DMS153 treated with DMSO at 0.1 percent for 48 hours (cell line): Measurements from ENCODE around the gene MCM10.

Source experiments
- DNase-seq: peaks from one replicate; lab custom pipeline; 2025; ENCODE audit not compliant: unreplicated experiment; lab: John Stamatoyannopoulos, UW

Gene MCM10

GRCh38 chr10:13163859-13164258, 2.5 kb downstream of the MCM10 start:
- no peak for DNase-seq

DNA sequence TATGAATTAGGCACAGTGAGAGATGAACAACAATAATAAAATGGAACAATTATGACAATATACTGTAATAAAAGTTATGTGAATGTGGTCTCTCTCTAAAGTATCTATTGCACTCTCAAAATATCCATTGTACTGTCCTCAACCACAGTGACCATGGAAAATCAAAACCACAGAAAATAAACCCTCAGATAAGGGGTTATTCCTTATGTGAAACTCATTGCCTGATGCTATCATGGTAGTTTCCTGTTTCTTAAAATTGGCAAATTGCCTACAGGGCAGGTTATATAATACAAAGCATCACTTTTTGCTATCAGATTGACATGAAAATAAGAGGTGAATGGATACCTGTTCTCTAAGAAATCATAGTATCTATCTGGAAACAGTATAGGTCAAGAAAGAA, 3.8 kb downstream of the MCM10 start:
- no peak for DNase-seq

GRCh38 chr10:13167568-13167967, 6.2 kb downstream of the MCM10 start:
- no peak for DNase-seq

DNA sequence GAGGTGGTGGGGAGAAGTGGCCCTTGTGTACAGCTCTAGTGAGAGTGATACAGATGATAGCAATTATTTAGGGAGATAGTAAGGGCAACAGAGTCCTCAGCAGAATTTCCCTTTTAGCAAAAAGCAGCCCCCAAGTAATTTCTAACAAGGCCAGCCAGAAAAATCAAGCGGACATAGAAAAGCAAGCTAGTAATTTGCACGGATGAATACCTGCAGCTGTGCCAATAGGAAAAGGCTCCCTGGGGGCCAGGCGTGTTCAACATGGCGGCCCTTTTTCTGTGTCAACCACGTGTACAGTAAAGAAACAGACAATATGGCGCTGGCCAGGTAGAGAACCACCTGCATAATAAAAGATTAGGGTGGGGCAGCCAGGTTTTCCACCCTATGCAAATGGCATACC, 7.4 kb downstream of the MCM10 start:
- DNase-seq: no peak

GRCh38 chr10:13173616-13174015, 12.3 kb downstream of the MCM10 start:
- DNase-seq: no peak

DNA sequence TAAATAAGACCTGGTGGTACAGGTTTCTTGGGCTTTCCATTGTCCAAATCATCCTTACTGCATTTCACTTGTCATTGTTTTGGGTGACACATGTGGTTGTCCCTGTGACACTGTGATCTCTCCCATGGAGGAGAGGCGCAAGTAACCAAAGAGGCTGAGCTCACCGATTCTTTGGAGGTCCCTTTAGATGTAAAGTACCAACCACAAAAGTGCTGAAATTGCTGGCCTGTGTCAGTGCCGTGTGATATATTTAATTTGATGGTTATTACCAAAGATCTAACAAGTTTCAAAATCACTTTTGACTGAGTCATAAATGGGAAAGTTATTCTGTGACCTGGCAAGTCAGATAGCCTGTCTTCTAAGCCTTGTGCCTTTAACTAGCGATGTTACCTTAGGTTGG, 19.4 kb downstream of the MCM10 start:
- no peak for DNase-seq

- no peak for DNase-seq
These were observed 21.1 kb downstream of the MCM10 start for GRCh38 chr10:13182424-13182823.

DNA sequence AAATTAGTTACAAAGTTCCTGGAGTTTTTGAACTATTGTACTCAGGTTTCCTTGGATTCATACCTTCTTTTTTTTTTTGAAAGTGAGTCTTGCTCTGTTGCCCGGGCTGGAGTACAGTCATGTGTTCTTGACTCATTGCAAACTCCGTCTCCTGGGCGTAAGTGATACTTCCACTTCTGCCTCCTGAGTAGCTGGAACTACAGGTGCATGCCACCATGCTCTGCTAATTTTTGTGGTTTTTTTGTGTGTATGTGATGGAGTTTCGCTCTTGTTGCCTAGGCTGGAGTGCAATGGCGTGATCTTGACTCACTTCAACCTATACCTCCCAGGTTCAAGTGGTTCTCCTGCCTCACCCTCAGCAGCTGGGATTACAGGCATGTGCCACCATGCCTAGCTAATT, 22.3 kb downstream of the MCM10 start:
- no peak for DNase-seq

DNA sequence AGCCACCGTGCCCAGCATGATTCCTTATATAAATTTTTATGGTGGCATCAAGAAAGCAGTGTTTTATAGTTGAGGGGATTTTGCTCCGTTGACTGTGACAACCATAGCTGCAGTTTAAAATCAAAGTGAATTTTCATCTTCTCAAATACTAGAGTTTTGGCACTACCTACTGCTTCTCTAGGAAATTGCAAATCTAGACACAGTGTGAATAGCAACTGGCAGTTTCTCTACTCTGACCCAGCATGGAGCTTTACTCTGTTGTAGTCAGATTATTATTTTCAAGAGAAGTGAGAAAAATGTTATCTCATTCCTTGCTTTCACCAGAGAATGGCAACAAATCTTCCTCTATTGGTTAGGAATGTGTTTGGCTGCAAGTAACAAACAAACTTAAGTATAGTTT, 22.9 kb downstream of the MCM10 start:
- DNase-seq: no peak

GRCh38 chr10:13184730-13185514, 23.6 kb downstream of the MCM10 start:
- no peak for DNase-seq

DNA sequence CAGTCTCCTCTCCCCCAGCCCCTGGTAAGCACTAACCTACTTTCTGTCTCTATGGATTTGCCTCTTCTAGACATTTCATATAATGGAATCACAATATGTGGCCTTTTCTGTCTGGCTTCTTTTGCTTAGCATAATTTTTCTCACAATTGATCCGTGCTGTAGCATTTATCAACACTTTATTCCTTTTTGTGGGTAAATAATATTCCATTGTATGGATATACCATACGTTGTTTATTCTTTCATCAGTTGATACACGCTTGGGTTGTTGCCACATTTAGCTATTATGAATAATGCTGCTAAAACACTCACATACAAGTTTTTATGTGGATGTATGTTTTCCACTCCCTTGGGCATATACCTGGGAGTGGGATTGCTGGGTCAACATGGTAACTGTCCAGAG, 25.8 kb downstream of the MCM10 start:
- no peak for DNase-seq

DNA sequence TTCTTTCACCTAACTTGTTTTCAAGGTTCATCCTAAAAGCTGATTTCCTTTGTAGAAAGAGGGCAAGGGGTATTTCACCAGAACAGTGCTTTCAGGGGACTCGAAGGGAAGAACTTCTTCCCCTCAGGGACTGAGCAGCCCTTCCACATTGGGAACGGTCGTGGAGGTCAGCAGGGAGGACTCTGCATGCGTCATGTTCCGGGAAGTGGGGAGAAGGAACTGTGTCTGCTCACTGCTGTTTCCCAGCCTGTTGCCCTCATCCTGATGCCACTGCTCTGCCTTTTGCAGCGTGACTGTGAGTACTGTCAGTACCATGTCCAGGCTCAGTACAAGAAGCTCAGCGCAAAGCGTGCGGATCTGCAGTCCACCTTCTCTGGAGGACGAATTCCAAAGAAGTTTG, 27.2 kb downstream of the MCM10 start:
- DNase-seq: no peak

DNA sequence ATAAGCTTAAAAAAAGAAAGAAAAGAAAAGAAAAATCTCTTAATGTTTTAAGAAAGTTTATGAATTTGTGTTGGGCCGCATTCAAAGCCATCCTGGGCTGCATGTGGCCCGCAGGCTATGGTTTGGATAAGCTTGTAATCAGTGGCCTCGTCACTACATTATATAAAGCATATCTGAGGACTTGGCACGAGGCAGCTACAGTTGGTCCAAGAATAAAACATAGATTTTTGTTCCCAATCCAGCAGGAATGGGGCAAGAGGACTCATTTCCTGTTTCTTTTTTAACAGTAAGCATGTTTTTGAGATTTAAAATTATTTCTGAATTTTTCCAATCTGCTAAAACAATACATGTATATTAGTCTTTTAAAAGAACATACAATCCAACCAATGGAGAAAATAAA, 28.6 kb downstream of the MCM10 start:
- DNase-seq: no peak

DNA sequence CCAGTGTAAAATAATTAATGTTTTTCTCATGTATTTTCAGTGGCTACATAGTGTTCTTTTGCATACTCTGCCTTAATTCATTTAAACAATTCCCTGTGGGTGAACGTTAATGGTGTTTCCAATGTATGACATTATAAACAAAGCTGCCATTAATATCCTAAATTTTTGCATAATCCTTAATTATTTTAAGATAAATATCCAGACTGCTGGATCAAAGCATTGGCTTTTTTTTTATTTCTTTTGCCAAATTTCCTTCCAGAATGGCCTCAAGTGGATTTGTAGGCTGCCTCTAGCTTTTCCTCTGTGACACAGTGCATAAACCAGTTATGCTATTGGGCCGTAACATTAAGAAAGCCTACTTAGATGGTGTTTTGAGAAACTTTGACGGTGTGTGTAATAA, 29.5 kb downstream of the MCM10 start:
- DNase-seq: no peak

GRCh38 chr10:13191362-13191761, 30.0 kb downstream of the MCM10 start:
- no peak for DNase-seq

DNA sequence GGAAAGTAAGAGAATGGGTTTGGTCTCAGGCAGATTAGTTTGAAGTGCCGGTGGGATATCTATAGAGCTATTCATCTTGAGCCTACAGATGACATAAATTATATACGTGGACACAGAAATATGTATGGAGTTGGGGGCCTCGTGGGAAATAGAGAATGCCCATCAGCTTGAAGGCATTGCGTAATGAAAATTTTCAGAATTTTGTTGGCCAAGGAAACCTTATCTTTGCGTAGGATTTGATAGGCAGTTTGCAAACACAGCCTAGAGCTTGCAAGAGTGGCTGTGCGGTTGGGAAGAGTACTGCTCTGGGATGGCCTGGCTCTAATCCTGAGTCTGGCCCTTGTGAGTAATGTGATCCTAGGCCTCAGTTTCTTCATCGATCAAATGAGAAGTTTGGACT, 32.3 kb downstream of the MCM10 start:
- DNase-seq: no peak

DNA sequence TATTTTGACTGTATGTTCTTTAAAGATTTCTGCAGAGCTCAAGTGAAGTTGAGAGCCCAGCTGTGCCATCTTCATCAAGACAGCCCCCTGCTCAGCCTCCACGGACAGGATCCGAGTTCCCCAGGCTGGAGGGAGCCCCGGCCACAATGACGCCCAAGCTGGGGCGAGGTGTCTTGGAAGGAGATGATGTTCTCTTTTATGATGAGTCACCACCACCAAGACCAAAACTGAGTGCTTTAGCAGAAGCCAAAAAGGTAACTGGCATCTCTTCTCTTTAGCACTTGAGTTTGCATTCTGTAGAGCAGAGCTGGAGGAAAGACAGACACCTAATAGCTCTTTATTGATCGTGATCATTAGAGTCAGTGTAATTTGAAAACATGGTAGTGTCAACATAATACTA, 33.7 kb downstream of the MCM10 start:
- no peak for DNase-seq

DNA sequence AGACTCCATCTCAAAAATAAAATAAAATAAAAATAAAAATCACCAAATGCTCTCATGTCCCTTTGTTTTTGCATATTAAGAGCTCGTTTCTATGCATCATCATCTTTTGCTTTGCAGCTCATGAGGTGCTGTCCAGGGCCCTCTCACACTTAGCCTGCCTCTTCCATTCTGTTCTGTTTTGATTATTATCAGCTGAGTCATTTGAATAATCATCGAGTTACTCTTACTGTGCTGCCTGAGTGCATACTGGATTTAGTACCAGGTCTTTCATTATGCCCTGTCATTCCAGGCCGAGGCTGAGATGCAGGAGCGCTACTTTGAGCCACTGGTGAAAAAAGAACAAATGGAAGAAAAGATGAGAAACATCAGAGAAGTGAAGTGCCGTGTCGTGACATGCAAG, 39.8 kb downstream of the MCM10 start:
- DNase-seq: no peak

- DNase-seq: no peak
These were observed 44.7 kb downstream of the MCM10 start for GRCh38 chr10:13206091-13206490.

DNA sequence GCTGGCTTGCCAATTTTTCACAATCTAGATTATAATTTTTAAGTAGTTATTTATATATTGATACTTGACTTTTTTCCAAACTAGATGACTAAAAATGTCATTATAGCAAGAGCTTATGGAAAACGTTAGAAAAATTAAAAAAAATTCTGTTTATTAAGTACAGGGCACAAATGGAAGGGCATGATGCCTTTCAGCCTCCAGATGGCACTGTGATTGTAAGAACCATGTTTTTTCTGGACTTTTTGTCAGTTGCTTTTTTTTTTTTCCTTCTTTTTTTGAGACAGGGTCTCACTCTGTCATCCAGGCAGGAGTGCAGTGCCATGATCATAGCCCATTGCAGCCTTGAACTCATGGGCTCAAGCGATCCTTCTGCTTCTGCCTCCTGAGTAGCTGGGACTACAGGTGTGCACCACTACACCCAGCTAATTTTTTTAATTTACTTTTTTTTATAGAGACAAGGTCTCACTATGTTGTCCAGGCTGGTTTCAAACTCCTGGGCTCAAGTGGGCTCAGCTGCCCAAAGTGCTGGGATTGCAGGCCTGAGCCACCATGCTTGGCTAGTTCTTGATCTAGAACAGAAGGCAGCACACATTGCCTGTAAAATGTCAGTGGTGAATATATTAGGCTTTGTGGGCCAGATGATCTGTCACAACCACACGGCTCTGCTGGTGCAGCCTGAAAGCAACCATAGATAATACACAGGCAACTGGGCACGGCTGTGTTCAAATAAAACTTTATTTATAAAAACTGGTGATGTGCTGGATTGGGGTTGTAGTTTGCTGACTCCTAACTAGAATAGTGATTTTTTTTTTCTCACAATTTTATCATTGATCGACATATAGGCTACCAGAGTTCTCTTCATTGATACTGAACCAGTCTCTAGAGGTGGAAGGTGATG, 45.4 kb downstream of the MCM10 start:
- no peak for DNase-seq

GRCh38 chr10:13213163-13213562, 51.8 kb downstream of the MCM10 start:
- no peak for DNase-seq

- no peak for DNase-seq
These were observed 57.5 kb downstream of the MCM10 start for GRCh38 chr10:13218878-13219277.
